ENCODE measurements around the gene DNAJC11. TPM values are rescaled to one million over a fixed set of nuclear protein-coding genes. Genes with fewer than 3 reads are reported as not detected.

DNAJC11 gene
- total RNA-seq, 1 experiment from 2014 or later, result 57.3 TPM

GRCh38 chr1:6653436-6654290, 48.0 kb downstream of the DNAJC11 start:
- Mint-ChIP-seq H3K36me3 (ENCODE audit: insufficient read depth, unreplicated experiment) (peaks cover 15% of the 10 kb centered on the region), H3K4me3 (ENCODE audit: low read depth, unreplicated experiment) (no peak overlapping the region), H3K27ac (ENCODE audit: unreplicated experiment) (no peak overlapping the region), H3K9me3 (ENCODE audit: low read depth, unreplicated experiment) (no peaks in the 10 kb centered on the region), H3K4me1 (ENCODE audit: low read depth, unreplicated experiment) (no peaks in the 10 kb centered on the region), H3K27me3 (ENCODE audit: unreplicated experiment) (no peaks in the 10 kb centered on the region)
- CTCF ChIA-PET, result interaction anchor here (0.6 kb wide), 1 partner anchor 11 kb away, joined by 3 read pairs; no protein-coding TSS in a partner anchor
- no peak for DNase-seq
- BruUV-seq (replicated peaks), result no TSS peak
- intact Hi-C loops (cut with micrococcal nuclease; ENCODE audit: unreplicated experiment), result no loop called here
- TF ChIP-seq, protein P1, sequence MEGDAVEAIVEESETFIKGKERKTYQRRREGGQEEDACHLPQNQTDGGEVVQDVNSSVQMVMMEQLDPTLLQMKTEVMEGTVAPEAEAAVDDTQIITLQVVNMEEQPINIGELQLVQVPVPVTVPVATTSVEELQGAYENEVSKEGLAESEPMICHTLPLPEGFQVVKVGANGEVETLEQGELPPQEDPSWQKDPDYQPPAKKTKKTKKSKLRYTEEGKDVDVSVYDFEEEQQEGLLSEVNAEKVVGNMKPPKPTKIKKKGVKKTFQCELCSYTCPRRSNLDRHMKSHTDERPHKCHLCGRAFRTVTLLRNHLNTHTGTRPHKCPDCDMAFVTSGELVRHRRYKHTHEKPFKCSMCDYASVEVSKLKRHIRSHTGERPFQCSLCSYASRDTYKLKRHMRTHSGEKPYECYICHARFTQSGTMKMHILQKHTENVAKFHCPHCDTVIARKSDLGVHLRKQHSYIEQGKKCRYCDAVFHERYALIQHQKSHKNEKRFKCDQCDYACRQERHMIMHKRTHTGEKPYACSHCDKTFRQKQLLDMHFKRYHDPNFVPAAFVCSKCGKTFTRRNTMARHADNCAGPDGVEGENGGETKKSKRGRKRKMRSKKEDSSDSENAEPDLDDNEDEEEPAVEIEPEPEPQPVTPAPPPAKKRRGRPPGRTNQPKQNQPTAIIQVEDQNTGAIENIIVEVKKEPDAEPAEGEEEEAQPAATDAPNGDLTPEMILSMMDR (IDR thresholded peaks at IDR 0.05; ENCODE audit: unreplicated experiment), result no peak

DNA sequence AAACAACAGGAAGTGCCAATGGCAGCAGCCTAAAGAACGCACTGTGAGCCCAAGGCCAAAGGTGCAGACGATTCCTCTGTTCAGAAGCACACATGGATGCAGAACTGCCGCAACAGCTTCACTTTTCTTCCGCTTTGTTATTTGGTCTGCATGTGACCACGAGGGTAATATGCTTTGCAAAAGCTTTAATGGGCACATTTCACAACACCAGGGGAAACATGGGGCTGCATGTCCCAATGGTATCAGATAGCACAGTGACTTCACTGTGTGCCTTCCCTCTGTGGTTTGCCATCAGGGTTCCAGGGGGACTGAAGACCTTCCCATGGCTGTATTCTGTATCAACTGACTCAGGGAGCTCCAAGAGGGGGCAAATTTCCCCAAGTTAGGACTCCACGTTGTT, 48.6 kb downstream of the DNAJC11 start:
- DNase-seq, result no peak
- H3K4me3 Mint-ChIP-seq (ENCODE audit: low read depth, unreplicated experiment), result no peak overlapping the region
- H3K4me1 Mint-ChIP-seq (ENCODE audit: low read depth, unreplicated experiment), result no peaks in the 10 kb centered on the region
- no peaks in the 10 kb centered on the region for H3K9me3 Mint-ChIP-seq (ENCODE audit: low read depth, unreplicated experiment)
- no peaks in the 10 kb centered on the region for H3K27me3 Mint-ChIP-seq (ENCODE audit: unreplicated experiment)
- no TSS peak for BruUV-seq (replicated peaks)
- TF ChIP-seq, protein P1 (IDR thresholded peaks at IDR 0.05; ENCODE audit: unreplicated experiment), result no peak
- intact Hi-C loops (cut with micrococcal nuclease; ENCODE audit: unreplicated experiment), result no loop called here
- peaks cover 15% of the 10 kb centered on the region for H3K36me3 Mint-ChIP-seq (ENCODE audit: insufficient read depth, unreplicated experiment)
- CTCF ChIA-PET, result no interaction called here
- H3K27ac Mint-ChIP-seq (ENCODE audit: unreplicated experiment), result no peak overlapping the region

GRCh38 chr1:6651909-6652308, 49.7 kb downstream of the DNAJC11 start:
- intact Hi-C loops (cut with micrococcal nuclease; ENCODE audit: unreplicated experiment), result no loop called here
- no TSS peak for BruUV-seq (replicated peaks)
- CTCF ChIA-PET, result interaction anchor here (0.6 kb wide), 1 partner anchor 80 kb away, joined by 3 read pairs; no protein-coding TSS in a partner anchor

GRCh38 chr1:6648556-6648955, 53.1 kb downstream of the DNAJC11 start:
- no TSS peak for BruUV-seq (replicated peaks)
- H3K9me3 Mint-ChIP-seq (ENCODE audit: low read depth, unreplicated experiment), result no peaks in the 10 kb centered on the region

More at GRCh38 chr1:6651909-6652308, 49.7 kb downstream of the DNAJC11 start:
- TF ChIP-seq, protein P1 (IDR thresholded peaks at IDR 0.05; ENCODE audit: unreplicated experiment), result no peak
- Mint-ChIP-seq H3K27me3 (ENCODE audit: unreplicated experiment) (no peaks in the 10 kb centered on the region), H3K4me3 (ENCODE audit: low read depth, unreplicated experiment) (no peak overlapping the region), H3K27ac (ENCODE audit: unreplicated experiment) (no peak overlapping the region), H3K4me1 (ENCODE audit: low read depth, unreplicated experiment) (no peaks in the 10 kb centered on the region), H3K36me3 (ENCODE audit: insufficient read depth, unreplicated experiment) (peaks cover 15% of the 10 kb centered on the region), H3K9me3 (ENCODE audit: low read depth, unreplicated experiment) (no peaks in the 10 kb centered on the region)
- no peak for DNase-seq

More at GRCh38 chr1:6648556-6648955, 53.1 kb downstream of the DNAJC11 start:
- DNase-seq, result no peak
- Mint-ChIP-seq H3K27me3 (ENCODE audit: unreplicated experiment) (no peaks in the 10 kb centered on the region), H3K36me3 (ENCODE audit: insufficient read depth, unreplicated experiment) (peaks cover 15% of the 10 kb centered on the region), H3K4me3 (ENCODE audit: low read depth, unreplicated experiment) (no peak overlapping the region), H3K27ac (ENCODE audit: unreplicated experiment) (no peak overlapping the region), H3K4me1 (ENCODE audit: low read depth, unreplicated experiment) (no peaks in the 10 kb centered on the region)
- TF ChIP-seq, protein P1 (IDR thresholded peaks at IDR 0.05; ENCODE audit: unreplicated experiment), result no peak
- intact Hi-C loops (cut with micrococcal nuclease; ENCODE audit: unreplicated experiment), result loop anchor here (5.0 kb wide), 1 partner anchor 161 kb away; no protein-coding TSS in a partner anchor
- CTCF ChIA-PET, result interaction anchor here (0.6 kb wide), 1 partner anchor 14 kb away, joined by 9 read pairs; no protein-coding TSS in a partner anchor

All from Calu3 (cell line).